WTC11 (cell line): ENCODE data around the gene AATK.

ENCODE experiments used
- ATF2 ChIP-seq: sonication (generic); formaldehyde crosslinking; IDR thresholded peaks from 2 replicates; pipeline ENCODE4 v1.8.1; 2022; ENCODE audit warnings: low read depth, missing genetic modification reagents, borderline replicate concordance
- CREM ChIP-seq: sonication (generic); formaldehyde crosslinking; IDR thresholded peaks from 2 replicates; pipeline ENCODE4 v1.8.1; 2022; ENCODE audit warnings: mild to moderate bottlenecking, missing genetic modification reagents, moderate library complexity
- CTCF ChIP-seq: fragments of 200-600 bp; IDR thresholded peaks from 2 replicates; pipeline ENCODE4 v1.8.0; 2022; ENCODE audit warnings: antibody characterized with exemption
- EMX1 ChIP-seq: fragments of 250-450 bp; sonication (Bioruptor Pico); IDR thresholded peaks from 2 replicates; pipeline ENCODE4 v1.8.0; 2021; ENCODE audit warnings: mild to moderate bottlenecking
- ESRRA ChIP-seq: sonication (generic); formaldehyde crosslinking; IDR thresholded peaks from 2 replicates; pipeline ENCODE4 v1.8.1; 2022; ENCODE audit warnings: mild to moderate bottlenecking, missing genetic modification reagents, borderline replicate concordance
- GABPB1 ChIP-seq: sonication (generic); formaldehyde crosslinking; IDR thresholded peaks from 2 replicates; pipeline ENCODE4 v1.8.1; 2023; ENCODE audit warnings: mild to moderate bottlenecking, missing genetic modification reagents
- NFATC4 ChIP-seq: fragments of 250-450 bp; sonication (Bioruptor Pico); IDR thresholded peaks from 2 replicates; pipeline ENCODE4 v1.9.0; 2021; ENCODE audit warnings: mild to moderate bottlenecking
- SP1 ChIP-seq: sonication (generic); formaldehyde crosslinking; conservative IDR thresholded peaks from 2 replicates; pipeline ENCODE4 v1.8.1; 2022; ENCODE audit warnings: missing genetic modification reagents
- ZNF317 ChIP-seq: sonication (generic); formaldehyde crosslinking; IDR thresholded peaks from 2 replicates; pipeline ENCODE4 v1.8.1; 2023; ENCODE audit warnings: low read depth, mild to moderate bottlenecking, moderate library complexity, missing genetic modification reagents, borderline replicate concordance
- ZNF423 ChIP-seq: fragments of 250-450 bp; sonication (Bioruptor Pico); IDR thresholded peaks from 2 replicates; pipeline ENCODE4 v2.1.2; 2022; ENCODE audit warnings: mild to moderate bottlenecking, moderate library complexity
- ZNF512 ChIP-seq: sonication (generic); formaldehyde crosslinking; IDR thresholded peaks from 2 replicates; pipeline ENCODE4 v1.8.1; 2022; ENCODE audit warnings: missing genetic modification reagents, borderline replicate concordance

GRCh38 chr17:81120695-81121621 lies 45.1 kb downstream of the AATK start:
- TF ChIP-seq SP1 (CRISPR knock-in tag) (no peak), CTCF (no peak), CREM (CRISPR knock-in tag) (no peak), ATF2 (CRISPR knock-in tag) (no peak), ZNF512 (CRISPR knock-in tag) (no peak), ZNF317 (CRISPR knock-in tag) (no peak), NFATC4 (no peak), ESRRA (CRISPR knock-in tag) (no peak), ZNF423 (CRISPR knock-in tag) (no peak), GABPB1 (CRISPR knock-in tag) (no peak), EMX1 (no peak)
